NCI-H446 treated with DMSO at 0.1 percent for 48 hours (cell line): ENCODE measurements around the gene RNF151.
"Not testable (repeated sequence)": the region's sequence is repeated elsewhere in the genome, so short reads cannot be mapped to it uniquely, and the experiment has no call there.

ENCODE experiments used
- DNase-seq: peaks from one replicate; lab custom pipeline; 2025; lab: John Stamatoyannopoulos, UW

RNF151 gene

GRCh38 chr16:1960665-1961630, 5.7 kb upstream of the RNF151 start:
- peak; percentile 52 for DNase-seq

- DNase-seq: no peak
Observed at GRCh38 chr16:1961651-1962067, 5.0 kb upstream of the RNF151 start.

- DNase-seq: not testable (repeated sequence)
Observed at GRCh38 chr16:1962161-1963153, 4.2 kb upstream of the RNF151 start.

- no peak for DNase-seq
Observed at GRCh38 chr16:1963806-1964505, 2.7 kb upstream of the RNF151 start.

GRCh38 chr16:1964506-1965395, 1.9 kb upstream of the RNF151 start, which contains the start of gene RPS2:
Gene RPS2 (minus strand): TSS chr16:1964826. CDS start chr16:1964625, 201 bp downstream.
- DNase-seq: peak; percentile 97

GRCh38 chr16:1965396-1966001, 1.2 kb upstream of the RNF151 start:
- DNase-seq: no peak

GRCh38 chr16:1968146-1968953, 1.7 kb downstream of the RNF151 start:
- no peak for DNase-seq

- peak; percentile 80 for DNase-seq
Observed at GRCh38 chr16:1971796-1972489, 5.3 kb downstream of the RNF151 start, which contains the start of gene TBL3. Gene TBL3 (plus strand): TSS chr16:1972053. CDS start chr16:1972165, 112 bp downstream.

GRCh38 chr16:1972490-1972877, 5.8 kb downstream of the RNF151 start:
- DNase-seq: no peak

- no peak for DNase-seq
Observed at GRCh38 chr16:1973461-1974156, 7.0 kb downstream of the RNF151 start.

- no peak for DNase-seq
Observed at GRCh38 chr16:1974157-1975070, 7.8 kb downstream of the RNF151 start.

GRCh38 chr16:1975432-1976215, 9.0 kb downstream of the RNF151 start:
- no peak for DNase-seq

- DNase-seq: no peak
Observed at GRCh38 chr16:1976216-1976520, 9.5 kb downstream of the RNF151 start.

- DNase-seq: no peak
Observed at GRCh38 chr16:1976951-1977874, 10.6 kb downstream of the RNF151 start.

- DNase-seq: no peak
Observed at GRCh38 chr16:1977875-1978268, 11.2 kb downstream of the RNF151 start.
